OCI-LY3 (cell line): Measurements from ENCODE around the gene HOXD8.

Experiments used
- H2AFZ ChIP-seq: fragments of 200-600, 300-600 bp; shearing (Covaris generic); 2 replicates; pipeline ENCODE4 v1.6.0; 2014; ENCODE audit warnings: antibody characterized with exemption, low read depth, low read length
- H3K27ac ChIP-seq: fragments of 200-600, 300-600 bp; sonication (generic); 2 replicates; pipeline ENCODE4 v1.5.1; 2014; ENCODE audit warnings: mild to moderate bottlenecking, low read length, moderate library complexity, mixed read lengths
- H3K27me3 ChIP-seq: fragments of 200-600, 300-600 bp; sonication (generic); 2 replicates; pipeline ENCODE4 v1.6.1; 2014; ENCODE audit warnings: low read depth, low read length, mixed read lengths
- H3K36me3 ChIP-seq: fragments of 200-600, 300-600 bp; sonication (generic); replicated peaks from 2 replicates; pipeline ENCODE3; 2014; ENCODE audit warnings: low read depth, low read length, mixed read lengths
- H3K4me1 ChIP-seq: fragments of 300-600, 200-600 bp; sonication (generic); 2 replicates; pipeline ENCODE4 v1.6.1; 2014; ENCODE audit warnings: low read length, mixed read lengths
- H3K4me2 ChIP-seq: fragments of 200-600, 300-600 bp; sonication (generic); 2 replicates; pipeline ENCODE4 v1.6.1; 2014; ENCODE audit warnings: low read length, mixed read lengths
- H3K4me3 ChIP-seq: fragments of 300-600, 200-600 bp; sonication (generic); 2 replicates; pipeline ENCODE4 v1.5.1; 2014; ENCODE audit warnings: antibody characterized with exemption, mild to moderate bottlenecking, low read length, moderate library complexity
- H3K79me2 ChIP-seq: fragments of 300-600, 200-600 bp; shearing (Covaris generic); 2 replicates; pipeline ENCODE4 v1.6.1; 2014; ENCODE audit warnings: mild to moderate bottlenecking, low read length, mixed read lengths
- H3K9ac ChIP-seq: fragments of 300-600, 200-600 bp; shearing (Covaris generic); 2 replicates; pipeline ENCODE4 v1.6.0; 2014; ENCODE audit warnings: mild to moderate bottlenecking, low read length, moderate library complexity
- H3K9me3 ChIP-seq: fragments of 200-600, 300-600 bp; shearing (Covaris generic); 2 replicates; pipeline ENCODE4 v1.6.1; 2014; ENCODE audit warnings: low read length, mixed read lengths; ENCODE audit not compliant: insufficient read depth
- H4K20me1 ChIP-seq: fragments of 200-600, 300-600 bp; sonication (generic); 2 replicates; pipeline ENCODE4 v1.6.1; 2016; ENCODE audit warnings: low read length, mixed read lengths; ENCODE audit not compliant: insufficient read depth
- CTCF ChIP-seq: fragments of 200-600, 300-600 bp; sonication (generic); IDR thresholded peaks from 2 replicates; pipeline ENCODE4 v1.5.1; 2014; ENCODE audit warnings: antibody characterized with exemption, low read length, low read depth
- EZH2phosphoT487 ChIP-seq: fragments of 200-600 bp; shearing (Covaris generic); IDR thresholded peaks from 2 replicates; pipeline ENCODE4 v1.6.1; 2018; ENCODE audit warnings: antibody characterized with exemption, mixed run types, low read depth

Gene HOXD8

GRCh38 chr2:176128982-176129796, at the start of gene HOXD8:
TSS of gene HOXD8 (plus strand) at chr2:176129705. CDS start at chr2:176130367, 662 bp downstream.
- H3K4me3 ChIP-seq, result no peak within 1 kb of the TSS
- H3K27me3 ChIP-seq, result no peaks in the 10 kb centered on the region
- H4K20me1 ChIP-seq, result no peaks in the 10 kb centered on the region
- no peaks in the 10 kb centered on the region for H3K9me3 ChIP-seq
- no peak within 1 kb of the TSS for H3K27ac ChIP-seq
- H3K79me2 ChIP-seq, result no peaks in the 10 kb centered on the region
- H2AFZ ChIP-seq, result no peak within 1 kb of the TSS
- no peaks in the 10 kb centered on the region for H3K36me3 ChIP-seq
- TF ChIP-seq EZH2phosphoT487 (no peak), CTCF (no peak)
- no peak within 1 kb of the TSS for H3K4me2 ChIP-seq
- no peak within 1 kb of the TSS for H3K9ac ChIP-seq
- H3K4me1 ChIP-seq, result no peaks in the 10 kb centered on the region

- H3K27ac ChIP-seq, result no peak overlapping the region
- no peaks in the 10 kb centered on the region for H3K79me2 ChIP-seq
- no peak overlapping the region for H3K9ac ChIP-seq
- no peak overlapping the region for H2AFZ ChIP-seq
- no peak for TF ChIP-seq EZH2phosphoT487
- TF ChIP-seq CTCF, result no peak
- H3K36me3 ChIP-seq, result no peaks in the 10 kb centered on the region
- H4K20me1 ChIP-seq, result no peaks in the 10 kb centered on the region
- no peaks in the 10 kb centered on the region for H3K4me1 ChIP-seq
- H3K9me3 ChIP-seq, result no peaks in the 10 kb centered on the region
- H3K4me3 ChIP-seq, result no peak overlapping the region
- no peaks in the 10 kb centered on the region for H3K27me3 ChIP-seq
- H3K4me2 ChIP-seq, result no peak overlapping the region
Observed at GRCh38 chr2:176079831-176080539, 49.5 kb upstream of the HOXD8 start.

GRCh38 chr2:176080540-176081375, 48.7 kb upstream of the HOXD8 start:
- no peak overlapping the region for H3K9ac ChIP-seq
- H3K36me3 ChIP-seq, result no peaks in the 10 kb centered on the region
- H3K4me1 ChIP-seq, result no peaks in the 10 kb centered on the region
- H3K4me2 ChIP-seq, result no peak overlapping the region
- no peaks in the 10 kb centered on the region for H3K27me3 ChIP-seq
- no peaks in the 10 kb centered on the region for H4K20me1 ChIP-seq
- TF ChIP-seq CTCF, result no peak
- TF ChIP-seq EZH2phosphoT487, result no peak
- no peaks in the 10 kb centered on the region for H3K9me3 ChIP-seq
- H3K27ac ChIP-seq, result no peak overlapping the region
- no peaks in the 10 kb centered on the region for H3K79me2 ChIP-seq
- H2AFZ ChIP-seq, result no peak overlapping the region
- H3K4me3 ChIP-seq, result no peak overlapping the region

GRCh38 chr2:176081376-176081836, 48.1 kb upstream of the HOXD8 start:
- Histone ChIP-seq H2AFZ (no peak overlapping the region), H4K20me1 (no peaks in the 10 kb centered on the region)
- TF ChIP-seq CTCF, result no peak
- TF ChIP-seq EZH2phosphoT487, result no peak

More at GRCh38 chr2:176081376-176081836, 48.1 kb upstream of the HOXD8 start:
- Histone ChIP-seq H3K4me3 (no peak overlapping the region), H3K27me3 (no peaks in the 10 kb centered on the region), H3K4me2 (no peak overlapping the region), H3K79me2 (no peaks in the 10 kb centered on the region), H3K9me3 (no peaks in the 10 kb centered on the region), H3K9ac (no peak overlapping the region), H3K36me3 (no peaks in the 10 kb centered on the region), H3K27ac (no peak overlapping the region), H3K4me1 (no peaks in the 10 kb centered on the region)
